Measurements from ENCODE around the gene RBMXL3. TPM values are rescaled to one million over a fixed set of nuclear protein-coding genes. Genes with fewer than 3 reads are reported as not detected.
"Not testable (repeated sequence)": the region's sequence is repeated elsewhere in the genome, so short reads cannot be mapped to it uniquely, and the experiment has no call there.

The RBMXL3 gene
- total and polyA plus RNA-seq, 2 of the 8 experiments (the other 6 are each of a cell fraction or from before 2014, with no cell fraction given), result not detected

GRCh38 chrX:115209547-115209946 is 20.3 kb downstream of the RBMXL3 start:
- H3K4me1 ChIP-seq (replicated peaks in 1 of 4; ENCODE audit: control insufficient read depth in 3 of 4, insufficient read depth in 4 of 4, low read length in 3 of 4); H3K4me2 ChIP-seq (ENCODE audit: insufficient read depth in 1 of 2, low read depth in 2 of 2, low read length in 2 of 2); H3K9me3 ChIP-seq (ENCODE audit: insufficient read depth in 2 of 2, low read depth in 1 of 2, low read length in 1 of 2); FAIRE-seq; H3K27ac ChIP-seq (ENCODE audit: low read depth, low read length); H3K79me2 ChIP-seq (ENCODE audit: control insufficient read depth in 1 of 2, insufficient read depth in 2 of 2, low read length in 2 of 2); H4K91ac ChIP-seq (replicated peaks; ENCODE audit: insufficient read length, low read length); CTCF ChIA-PET (ENCODE audit: partially characterized antibody); H3K27me3 ChIP-seq (replicated peaks in 1 of 4; ENCODE audit: control insufficient read depth in 3 of 4, extremely low read depth in 1 of 4, insufficient read depth in 3 of 4, low read length in 3 of 4); H2BK5ac ChIP-seq (ENCODE audit: low read depth, low read length); H3K4ac ChIP-seq (replicated peaks; ENCODE audit: insufficient read length, low read depth, low read length); H3K18ac ChIP-seq (ENCODE audit: extremely low read depth, low read length); H2BK15ac ChIP-seq (ENCODE audit: low read length); H3K14ac ChIP-seq (ENCODE audit: insufficient read length); H2BK20ac ChIP-seq (ENCODE audit: low read length); H3K23me2 ChIP-seq (ENCODE audit: low read depth, low read length); H4K5ac ChIP-seq (ENCODE audit: insufficient read length, low read depth, low read length); H2BK12ac ChIP-seq (ENCODE audit: low read depth, low read length); H3K4me3 ChIP-seq (ENCODE audit: extremely low read depth in 1 of 4, insufficient read depth in 2 of 4, low read depth in 3 of 4, low read length in 4 of 4); H3K56ac ChIP-seq (replicated peaks; ENCODE audit: insufficient read length, low read depth, low read length); H3K79me1 ChIP-seq (ENCODE audit: low read depth, low read length); H2BK120ac ChIP-seq (replicated peaks; ENCODE audit: low read depth, low read length); H2AK5ac ChIP-seq (ENCODE audit: low read depth, low read length); H4K20me1 ChIP-seq (replicated peaks in 1 of 2; ENCODE audit: control insufficient read depth in 1 of 2, insufficient read depth in 2 of 2, low read length in 2 of 2); H3K9ac ChIP-seq (replicated peaks in 1 of 4; ENCODE audit: extremely low read depth in 1 of 4, low read depth in 3 of 4, low read length in 3 of 4); H3K36me3 ChIP-seq (ENCODE audit: control insufficient read depth in 2 of 4, insufficient read depth in 4 of 4, low read length in 3 of 4); DNase-seq (ENCODE audit: low read depth in 1 of 2, low spot score in 2 of 2); POLR2A ChIA-PET (ENCODE audit: partially characterized antibody); H2AFZ ChIP-seq (ENCODE audit: low read length); H3K23ac ChIP-seq (ENCODE audit: insufficient read length); H4K8ac ChIP-seq (ENCODE audit: extremely low read depth, insufficient read depth, low read length): not testable (repeated sequence)

Data from H1 (cell line).